ENCODE data around the gene CNIH3.

CNIH3 gene

GRCh38 chr1:224665016-224665415, 48.9 kb downstream of the CNIH3 start:
- TF ChIP-seq, protein P1, sequence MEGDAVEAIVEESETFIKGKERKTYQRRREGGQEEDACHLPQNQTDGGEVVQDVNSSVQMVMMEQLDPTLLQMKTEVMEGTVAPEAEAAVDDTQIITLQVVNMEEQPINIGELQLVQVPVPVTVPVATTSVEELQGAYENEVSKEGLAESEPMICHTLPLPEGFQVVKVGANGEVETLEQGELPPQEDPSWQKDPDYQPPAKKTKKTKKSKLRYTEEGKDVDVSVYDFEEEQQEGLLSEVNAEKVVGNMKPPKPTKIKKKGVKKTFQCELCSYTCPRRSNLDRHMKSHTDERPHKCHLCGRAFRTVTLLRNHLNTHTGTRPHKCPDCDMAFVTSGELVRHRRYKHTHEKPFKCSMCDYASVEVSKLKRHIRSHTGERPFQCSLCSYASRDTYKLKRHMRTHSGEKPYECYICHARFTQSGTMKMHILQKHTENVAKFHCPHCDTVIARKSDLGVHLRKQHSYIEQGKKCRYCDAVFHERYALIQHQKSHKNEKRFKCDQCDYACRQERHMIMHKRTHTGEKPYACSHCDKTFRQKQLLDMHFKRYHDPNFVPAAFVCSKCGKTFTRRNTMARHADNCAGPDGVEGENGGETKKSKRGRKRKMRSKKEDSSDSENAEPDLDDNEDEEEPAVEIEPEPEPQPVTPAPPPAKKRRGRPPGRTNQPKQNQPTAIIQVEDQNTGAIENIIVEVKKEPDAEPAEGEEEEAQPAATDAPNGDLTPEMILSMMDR (conservative IDR thresholded peaks at IDR 0.05; ENCODE audit: control insufficient read depth, insufficient read depth, low read depth, low read length), result no peak
- no peak overlapping the region for H3K4me3 ChIP-seq (ENCODE audit: control insufficient read depth, low read depth, low read length)
- no peak for DNase-seq (ENCODE audit: low read depth)

DNA sequence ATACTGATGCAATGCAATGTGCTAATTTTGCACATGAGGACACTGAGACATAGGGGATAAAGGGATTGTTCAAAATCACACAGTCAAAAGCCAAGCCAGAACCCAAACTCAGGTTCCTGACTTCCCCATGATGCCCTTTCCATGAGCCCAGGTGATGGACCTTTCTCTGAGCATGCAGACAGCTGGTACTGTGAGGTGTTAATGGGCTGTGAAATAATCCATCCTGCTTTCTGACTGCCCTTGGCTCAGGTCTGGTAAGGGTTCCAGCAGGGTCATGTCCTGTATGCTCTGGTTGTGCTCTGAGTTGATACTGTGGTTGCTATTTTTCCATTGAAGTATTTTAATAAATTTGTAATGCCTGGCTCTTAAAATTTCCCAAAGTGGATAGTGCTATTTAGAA, 50.0 kb downstream of the CNIH3 start:
- DNase-seq (ENCODE audit: low read depth), result no peak
- TF ChIP-seq, protein P1 (conservative IDR thresholded peaks at IDR 0.05; ENCODE audit: control insufficient read depth, insufficient read depth, low read depth, low read length), result no peak
- no peak overlapping the region for H3K4me3 ChIP-seq (ENCODE audit: control insufficient read depth, low read depth, low read length)

DNA sequence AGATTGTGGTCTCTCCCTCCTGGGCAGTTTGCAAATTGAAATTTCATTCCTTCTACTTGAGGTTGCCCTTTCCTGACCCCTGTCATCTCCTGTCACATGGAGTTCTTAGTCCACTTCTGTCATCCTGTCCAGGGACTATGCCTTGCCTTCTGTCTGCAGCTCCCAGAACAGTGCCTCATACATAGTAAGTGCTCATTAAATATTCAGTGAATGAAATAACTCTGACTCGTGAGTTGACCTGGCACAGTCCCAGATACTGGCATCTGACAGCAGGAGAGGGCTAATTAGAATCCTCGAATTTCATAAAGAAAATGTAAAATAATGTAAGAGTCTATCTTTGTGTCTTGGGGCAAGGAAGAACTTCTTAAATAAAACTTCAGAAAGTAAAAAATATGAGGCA, 50.8 kb downstream of the CNIH3 start:
- TF ChIP-seq, protein P1 (conservative IDR thresholded peaks at IDR 0.05; ENCODE audit: control insufficient read depth, insufficient read depth, low read depth, low read length), result no peak
- H3K4me3 ChIP-seq (ENCODE audit: control insufficient read depth, low read depth, low read length), result no peak overlapping the region
- peak; percentile 24 for DNase-seq (ENCODE audit: low read depth)

GRCh38 chr1:224668984-224669383, 52.9 kb downstream of the CNIH3 start:
- TF ChIP-seq, protein P1 (conservative IDR thresholded peaks at IDR 0.05; ENCODE audit: control insufficient read depth, insufficient read depth, low read depth, low read length), result no peak
- no peak overlapping the region for H3K4me3 ChIP-seq (ENCODE audit: control insufficient read depth, low read depth, low read length)
- DNase-seq (ENCODE audit: low read depth), result peak; percentile 14

DNA sequence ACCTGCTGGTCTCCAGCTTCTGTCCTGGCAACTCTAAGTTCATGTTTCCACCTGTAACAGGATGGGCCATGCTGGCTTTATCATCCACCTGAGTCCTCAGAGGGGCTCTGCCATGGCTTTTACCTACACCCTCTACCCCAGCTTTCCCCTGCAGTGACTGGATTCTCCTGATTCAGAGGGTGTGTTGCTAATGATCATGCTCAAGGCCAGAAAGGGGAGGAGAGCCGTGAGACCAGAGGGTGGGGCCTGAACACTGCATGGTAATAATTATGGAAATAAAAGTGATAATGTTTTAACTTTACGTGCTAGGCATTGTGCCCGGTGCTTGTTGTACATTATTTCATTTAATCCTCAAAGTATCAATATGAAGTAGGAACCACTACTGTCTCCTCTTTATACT, 53.3 kb downstream of the CNIH3 start:
- no peak for DNase-seq (ENCODE audit: low read depth)
- TF ChIP-seq, protein P1 (conservative IDR thresholded peaks at IDR 0.05; ENCODE audit: control insufficient read depth, insufficient read depth, low read depth, low read length), result no peak
- H3K4me3 ChIP-seq (ENCODE audit: control insufficient read depth, low read depth, low read length), result no peak overlapping the region

DNA sequence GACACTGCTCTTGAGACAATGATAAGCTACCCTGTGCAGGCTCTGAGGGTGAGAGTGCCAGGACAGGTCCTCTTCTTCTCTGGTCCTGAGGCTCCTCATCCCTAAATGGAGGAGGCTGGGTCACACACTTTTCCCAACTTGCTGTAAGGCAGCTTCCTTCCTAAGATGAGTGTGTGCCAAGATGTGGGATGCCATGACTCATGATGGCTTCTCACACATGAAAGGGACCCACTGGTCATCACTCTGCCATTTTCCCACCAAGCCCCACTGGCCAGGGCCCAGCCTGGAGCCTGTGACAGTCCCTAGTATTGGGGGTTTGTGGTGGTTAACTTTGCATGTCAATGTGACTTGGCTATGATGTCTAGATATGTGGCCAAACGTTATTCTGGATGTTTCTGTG, 54.4 kb downstream of the CNIH3 start:
- TF ChIP-seq, protein P1 (conservative IDR thresholded peaks at IDR 0.05; ENCODE audit: control insufficient read depth, insufficient read depth, low read depth, low read length), result no peak
- H3K4me3 ChIP-seq (ENCODE audit: control insufficient read depth, low read depth, low read length), result no peak overlapping the region

GRCh38 chr1:224671076-224671475, 55.0 kb downstream of the CNIH3 start:
- TF ChIP-seq, protein P1 (conservative IDR thresholded peaks at IDR 0.05; ENCODE audit: control insufficient read depth, insufficient read depth, low read depth, low read length), result no peak
- DNase-seq (ENCODE audit: low read depth), result peak; percentile 11
- H3K4me3 ChIP-seq (ENCODE audit: control insufficient read depth, low read depth, low read length), result no peak overlapping the region

More for the DNA sequence above, 54.4 kb downstream of the CNIH3 start:
- peak; percentile 66 for DNase-seq (ENCODE audit: low read depth)
